DMS114 treated with DMSO at 0.1 percent for 48 hours (cell line): ENCODE results near the gene KCNE2.
"Not testable (repeated sequence)": the region's sequence is repeated elsewhere in the genome, so short reads cannot be mapped to it uniquely, and the experiment has no call there.

Experiments
- DNase-seq: peaks from one replicate; lab custom pipeline; 2025; ENCODE audit not compliant: unreplicated experiment; lab: John Stamatoyannopoulos, UW

The KCNE2 gene

DNA sequence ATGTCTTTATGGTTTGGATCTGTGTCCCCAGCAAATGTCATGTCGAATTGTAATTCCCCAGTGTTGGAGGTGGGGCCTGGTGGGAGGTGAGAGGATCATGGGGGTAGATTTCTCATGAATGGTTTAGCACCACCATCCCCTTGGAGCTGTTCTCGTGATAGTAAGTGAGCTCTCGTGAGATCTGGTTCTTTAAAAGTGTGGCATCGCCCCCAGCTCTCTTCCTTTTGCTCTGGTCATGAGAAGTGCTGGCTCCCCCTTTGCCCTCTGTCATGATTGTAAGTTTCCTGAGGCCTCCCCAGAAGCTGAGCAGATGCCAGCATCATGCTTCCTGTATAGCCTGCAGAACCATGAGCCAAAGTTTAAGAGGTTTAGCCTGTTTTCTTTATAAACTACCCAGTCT lies 11.2 kb upstream of the KCNE2 start:
- DNase-seq = no peak

- no peak for DNase-seq
These were observed 10.6 kb upstream of the KCNE2 start for GRCh38 chr21:34353182-34353581.

GRCh38 chr21:34354836-34355235 lies 9.0 kb upstream of the KCNE2 start:
- no peak for DNase-seq

- DNase-seq = no peak
These were observed 8.2 kb upstream of the KCNE2 start for GRCh38 chr21:34355570-34355969.

GRCh38 chr21:34357889-34358288 lies 5.9 kb upstream of the KCNE2 start:
- DNase-seq = no peak

DNA sequence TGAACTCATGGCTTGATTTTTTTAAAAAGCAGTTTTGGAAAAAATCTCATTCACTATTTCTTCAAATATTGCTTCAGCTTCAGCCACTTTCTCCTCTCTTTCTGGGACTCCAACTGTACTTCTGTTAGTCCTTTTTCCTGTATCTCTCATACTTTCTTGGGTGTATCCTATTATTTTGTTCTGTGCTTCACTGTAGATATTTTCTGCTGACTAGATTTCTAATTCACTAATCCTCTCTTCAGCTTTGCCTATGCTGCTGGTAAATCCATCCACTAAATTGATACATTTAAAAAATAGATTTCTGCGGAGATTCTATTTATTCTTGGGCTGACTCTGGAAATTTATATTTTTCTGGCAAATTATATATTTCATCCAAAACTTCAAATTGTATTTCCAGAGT lies 4.9 kb upstream of the KCNE2 start:
- no peak for DNase-seq

DNA sequence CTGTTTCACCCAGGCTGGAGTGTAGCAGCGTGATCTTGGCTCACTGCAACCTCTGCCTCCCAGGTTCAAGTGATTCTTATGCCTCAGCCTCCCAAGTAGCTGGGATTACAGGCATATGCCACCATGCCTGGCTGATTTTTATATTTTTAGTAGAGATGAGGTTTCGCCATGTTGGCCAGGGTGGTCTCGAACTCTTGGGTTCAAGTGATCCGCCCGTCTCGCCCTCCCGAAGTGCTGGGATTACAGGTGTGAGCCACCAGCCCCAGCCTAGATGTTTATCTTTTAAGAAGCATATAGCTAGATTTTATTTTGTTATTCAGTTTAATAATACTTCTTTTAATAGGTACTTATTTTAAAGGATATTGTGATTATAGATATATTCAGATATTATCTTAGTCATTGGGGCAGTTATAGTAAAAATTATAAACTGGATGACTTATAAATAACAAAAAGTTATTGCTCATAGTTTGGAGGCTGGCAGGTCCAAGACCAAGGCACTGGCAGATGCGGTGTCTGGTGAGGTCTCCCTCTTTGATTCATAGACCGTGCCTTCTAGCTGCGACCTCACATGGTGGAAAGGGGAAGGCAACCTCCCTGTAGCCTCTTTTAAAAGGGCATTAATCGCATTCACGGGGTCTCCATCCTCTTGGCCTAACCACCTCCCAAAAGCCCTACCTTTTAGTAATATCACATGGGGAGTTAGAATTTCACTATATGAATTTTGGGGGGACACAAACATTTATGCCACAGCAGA lies 3.1 kb upstream of the KCNE2 start:
- no peak for DNase-seq

- no peak for DNase-seq
These were observed 1.7 kb upstream of the KCNE2 start for GRCh38 chr21:34362136-34362444.

DNA sequence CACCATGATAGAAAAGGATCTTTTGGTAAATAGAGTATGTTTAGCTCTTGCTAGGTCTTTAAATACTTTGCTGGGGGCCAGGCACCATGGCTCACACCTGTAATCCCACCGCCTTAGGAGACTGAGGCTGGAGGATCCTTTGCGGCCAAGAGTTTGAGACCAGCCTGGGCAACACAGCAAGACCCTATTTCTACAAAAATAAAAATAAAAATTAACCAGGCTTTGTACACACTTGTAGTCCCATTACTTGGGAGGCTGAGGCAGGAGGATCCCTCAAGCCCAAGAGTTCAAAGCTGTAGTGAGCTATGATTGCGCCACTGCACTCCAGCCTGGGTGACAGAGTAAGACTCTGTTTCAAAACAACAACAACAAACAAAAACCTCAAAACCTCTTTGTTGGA lies 1.1 kb upstream of the KCNE2 start:
- DNase-seq = no peak

DNA sequence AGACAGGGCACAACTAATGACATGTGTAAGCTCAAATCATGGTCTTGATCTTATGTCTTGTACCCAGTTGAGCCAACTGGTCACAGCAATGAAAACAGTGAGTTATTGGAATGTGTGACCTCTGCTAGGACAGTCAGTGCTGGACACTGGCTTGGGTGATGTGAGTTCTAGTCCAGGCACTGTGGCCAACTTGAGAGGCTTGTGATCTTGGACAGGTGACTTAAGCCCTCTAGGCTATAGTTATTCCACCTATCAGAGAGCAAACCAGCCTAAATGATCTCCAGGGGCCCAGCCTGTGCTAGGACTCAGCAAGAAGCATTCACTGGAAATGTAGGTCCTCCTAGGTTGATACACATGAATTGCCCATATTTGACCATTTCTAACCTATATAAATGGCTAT lies 1.1 kb downstream of the KCNE2 start:
- DNase-seq = no peak

DNA sequence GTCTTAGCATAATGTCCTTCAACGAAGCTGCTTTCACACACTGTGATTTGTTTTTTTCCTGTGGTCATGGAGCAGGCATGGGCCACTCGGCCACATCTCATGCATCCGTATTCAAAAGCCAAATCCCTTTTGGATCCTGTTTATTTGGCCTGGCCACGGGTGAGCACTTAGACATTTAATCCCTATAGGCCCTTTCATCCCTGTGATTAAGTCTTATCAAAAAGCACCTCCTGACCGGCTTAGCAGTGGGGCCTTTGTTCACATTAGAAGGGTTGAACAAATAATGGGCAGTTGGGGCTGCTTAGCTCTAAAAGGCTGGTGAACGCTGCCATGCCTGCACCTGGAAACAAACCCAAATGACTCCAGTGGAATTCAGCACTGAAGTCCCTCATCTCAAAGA lies 2.0 kb downstream of the KCNE2 start:
- DNase-seq = no peak

GRCh38 chr21:34367320-34367935 lies 3.6 kb downstream of the KCNE2 start:
- peak; percentile 23 for DNase-seq

DNA sequence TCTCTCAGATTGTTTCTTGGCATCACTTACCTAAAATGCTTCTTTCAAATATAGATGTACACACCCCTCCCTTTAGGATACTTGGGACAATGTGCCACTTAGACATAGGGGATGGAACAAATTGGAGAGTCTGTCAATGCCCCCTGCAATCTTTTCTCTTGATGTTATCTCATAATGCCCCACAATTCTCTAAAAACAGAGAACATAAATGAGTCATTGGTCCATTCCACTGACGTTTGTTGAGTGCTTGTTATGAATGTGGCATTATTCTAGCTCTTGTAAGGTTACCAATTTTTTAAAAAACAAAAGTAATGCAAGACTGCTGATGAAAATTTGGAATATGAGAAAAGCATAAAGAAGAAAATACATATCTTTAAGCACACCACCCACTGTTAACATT lies 5.9 kb downstream of the KCNE2 start:
- DNase-seq = no peak

- no peak for DNase-seq
These were observed 8.5 kb downstream of the KCNE2 start for GRCh38 chr21:34372321-34372720.

GRCh38 chr21:34374462-34374861 lies 10.7 kb downstream of the KCNE2 start:
- DNase-seq = not testable (repeated sequence)

DNA sequence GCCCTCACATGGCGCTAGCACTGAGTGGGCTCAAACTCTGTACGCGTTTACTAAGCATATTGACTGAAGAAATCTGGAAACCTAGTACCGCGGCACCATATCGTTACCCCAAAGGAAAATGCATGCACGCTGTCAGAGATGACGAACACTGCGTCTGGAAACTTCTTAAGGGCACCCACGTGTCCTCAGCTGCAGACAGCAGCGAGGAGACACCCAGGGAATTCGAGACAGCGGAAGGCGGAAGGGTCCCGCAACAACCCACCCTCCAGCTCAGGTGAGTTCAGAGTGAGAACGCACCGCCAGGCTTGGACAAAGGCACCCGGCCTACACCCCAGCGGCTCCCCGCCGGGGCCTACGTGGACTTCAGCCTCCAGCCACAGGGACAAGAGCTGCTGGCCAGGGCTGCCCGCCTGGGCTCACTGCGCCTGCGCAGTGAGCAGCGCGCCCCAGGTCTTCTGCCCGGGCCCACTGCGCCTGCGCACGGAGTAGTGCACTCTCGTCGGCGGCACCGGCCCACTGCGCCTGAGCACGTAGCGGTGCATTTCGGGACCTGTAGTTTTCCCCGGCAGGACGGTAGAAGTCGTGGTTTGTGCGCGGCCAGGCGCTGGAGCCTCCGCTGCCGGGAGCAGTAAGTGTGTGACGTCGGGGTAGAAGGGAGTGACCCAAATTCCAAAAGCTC lies 11.3 kb downstream of the KCNE2 start, which contains the start of gene SMIM11:
SMIM11 (plus strand) TSS at position 568 of the 679 bp plus-strand sequence. CDS start 3,998 bp downstream, outside the sequence.
- not testable (repeated sequence) for DNase-seq

GRCh38 chr21:34375619-34375972 lies 11.8 kb downstream of the KCNE2 start:
- DNase-seq = not testable (repeated sequence)

DNA sequence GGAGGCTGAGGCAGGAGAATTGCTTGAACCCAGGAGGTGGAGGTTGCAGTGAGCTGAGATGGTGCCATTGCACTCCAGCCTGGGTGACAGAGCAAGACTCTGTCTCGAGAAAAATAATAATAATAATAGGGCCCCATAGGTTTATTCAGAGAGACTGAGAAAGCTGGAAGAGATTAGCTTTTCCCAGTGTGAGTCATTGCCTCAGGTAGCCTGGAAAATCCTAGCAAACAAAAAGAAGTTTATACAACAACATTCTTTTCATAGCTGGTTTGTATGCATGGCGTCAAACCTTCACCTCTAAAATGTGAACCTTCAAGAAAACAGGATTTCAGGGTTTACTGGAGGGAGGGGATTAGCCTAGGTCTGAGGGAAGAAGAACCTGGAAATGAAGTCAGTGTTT lies 19.3 kb downstream of the KCNE2 start:
- not testable (repeated sequence) for DNase-seq

DNA sequence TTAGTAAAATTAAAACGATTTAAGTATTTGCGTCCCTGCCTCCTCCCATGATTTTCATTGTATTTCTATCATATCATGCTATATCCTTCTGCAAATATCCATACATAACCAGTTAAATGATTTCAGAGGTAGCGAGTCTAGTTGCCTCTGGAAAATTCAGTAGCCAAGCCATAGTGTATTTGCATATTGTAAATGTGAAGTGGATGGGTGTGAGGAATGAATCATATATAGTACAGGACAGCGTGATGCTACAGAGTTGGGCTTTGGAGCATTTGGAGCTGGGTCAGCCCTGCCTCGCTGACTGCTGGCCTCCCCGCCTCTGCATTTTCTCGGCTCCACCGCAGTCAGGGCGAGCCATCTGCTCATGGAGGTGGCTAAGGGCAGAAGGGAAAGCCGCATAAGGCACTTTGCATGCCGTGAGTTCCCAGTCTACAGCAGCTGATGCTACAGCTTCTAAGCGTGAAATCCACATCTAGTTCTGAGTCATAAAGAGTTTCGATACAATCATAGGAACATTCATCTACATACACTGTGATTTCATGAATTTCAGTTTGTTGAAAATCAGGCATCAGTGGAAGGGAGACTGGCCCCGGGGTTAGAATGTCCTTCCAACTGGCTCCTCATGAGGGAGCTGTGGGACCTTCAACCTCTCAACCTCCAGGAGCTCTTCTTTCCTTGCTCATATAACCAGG lies 20.1 kb downstream of the KCNE2 start:
- not testable (repeated sequence) for DNase-seq

DNA sequence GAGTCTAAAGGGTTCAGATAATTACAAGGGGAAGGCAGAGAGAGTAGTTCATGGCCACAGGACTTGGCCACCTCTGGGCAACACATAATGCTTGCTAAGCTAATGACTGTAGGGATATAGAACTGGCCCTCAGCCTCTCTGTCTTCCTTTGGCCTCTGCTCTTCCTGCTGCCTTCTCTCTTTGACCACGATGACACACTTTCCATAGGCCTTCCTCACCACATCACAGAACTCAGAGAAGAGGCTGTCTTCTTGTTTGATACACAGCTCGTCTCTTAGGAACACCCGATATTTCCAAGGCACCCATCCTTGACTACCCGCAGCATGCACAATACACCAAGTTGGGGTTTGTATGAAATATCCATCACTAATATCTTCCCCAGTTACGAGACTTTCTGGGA lies 36.7 kb downstream of the KCNE2 start:
- DNase-seq = not testable (repeated sequence)

DNA sequence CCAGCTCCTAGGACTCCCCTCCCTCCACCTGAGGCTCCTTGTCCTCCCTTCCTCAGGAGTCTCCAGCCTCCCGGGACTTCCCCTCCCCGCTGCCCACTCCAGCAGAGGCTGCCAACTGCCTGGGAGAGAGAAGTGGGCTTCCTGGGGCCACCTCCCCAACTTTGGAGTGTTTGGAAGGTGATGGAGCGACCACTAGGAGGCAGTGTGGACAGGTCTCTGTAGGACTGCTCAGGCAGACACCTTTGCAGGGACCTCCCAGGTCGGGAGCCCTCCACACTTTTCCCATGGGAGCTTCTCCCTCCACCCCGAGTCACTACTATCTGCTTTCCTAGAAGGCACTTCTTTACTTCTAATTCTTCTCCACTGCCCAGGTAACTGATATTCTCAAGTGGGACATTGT lies 40.9 kb downstream of the KCNE2 start:
- not testable (repeated sequence) for DNase-seq

DNA sequence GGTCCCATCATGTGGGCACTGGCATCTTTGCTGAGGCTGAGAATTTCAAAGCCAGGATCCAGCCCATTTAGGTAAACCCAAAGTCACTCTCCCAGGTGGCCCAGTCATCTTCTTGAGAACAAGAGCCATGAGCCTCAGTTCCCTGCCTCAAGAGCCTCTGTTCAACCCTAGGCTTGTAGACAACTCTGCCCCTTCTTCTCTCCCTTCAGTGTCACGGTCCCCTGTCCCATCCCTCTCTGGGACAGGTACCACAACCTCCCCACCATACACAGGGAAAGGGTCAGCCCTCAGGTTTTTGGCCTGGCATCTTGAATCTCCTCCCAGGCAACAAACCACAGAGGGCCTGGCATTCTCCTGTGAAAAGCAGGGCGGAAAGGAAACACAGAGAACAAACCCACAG lies 41.9 kb downstream of the KCNE2 start:
- not testable (repeated sequence) for DNase-seq
